ENCODE measurements around the gene MGAT2. TPM values are rescaled to one million over a fixed set of nuclear protein-coding genes. Genes with fewer than 3 reads are reported as not detected.

MGAT2 gene
- total and polyA plus RNA-seq, 4 experiments from 2014 or later: 35.7 to 58.7 (median 50.4) TPM

DNA sequence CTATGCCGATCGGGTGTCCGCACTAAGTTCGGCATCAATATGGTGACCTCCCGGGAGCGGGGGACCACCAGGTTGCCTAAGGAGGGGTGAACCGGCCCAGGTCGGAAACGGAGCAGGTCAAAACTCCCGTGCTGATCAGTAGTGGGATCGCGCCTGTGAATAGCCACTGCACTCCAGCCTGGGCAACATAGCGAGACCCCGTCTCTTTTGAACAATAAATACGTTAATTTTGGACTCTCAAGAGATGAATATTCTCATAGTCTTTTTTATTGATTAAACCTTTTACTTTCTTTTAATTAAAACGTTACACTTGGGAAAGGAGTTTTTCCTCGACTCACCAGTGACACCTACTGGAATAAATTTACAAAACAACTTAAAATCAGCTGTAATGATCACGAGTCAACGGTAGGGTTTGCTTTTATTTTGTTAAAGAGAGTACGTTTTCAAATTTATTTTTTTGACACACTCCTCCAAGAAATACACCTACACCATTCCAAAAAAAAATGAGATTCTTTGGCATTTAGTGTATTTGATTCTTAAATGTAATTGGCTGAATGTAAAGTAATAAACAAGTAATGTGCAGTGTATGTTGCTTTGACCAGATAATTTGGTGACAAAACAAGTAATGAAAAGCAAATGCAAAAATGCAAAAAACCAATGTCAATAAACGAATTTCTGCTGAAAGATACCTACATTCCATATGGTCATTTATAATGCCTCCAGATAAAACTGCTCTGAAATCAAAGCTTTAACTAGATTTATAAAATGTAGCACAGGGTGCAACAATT, 33.7 kb upstream of the MGAT2 start:
- peak; percentile 66 to 83 (median 82) for DNase-seq
- Histone ChIP-seq H3K27me3 (ENCODE audit: insufficient read depth, low read length) (no peaks in the 10 kb centered on the region), H3K9me3 (ENCODE audit: control insufficient read depth in 1 of 2, low read length in 2 of 2) (no peaks in the 10 kb centered on the region), H3K4me3 (ENCODE audit: low read length in 2 of 2) (peak overlapping the region; percentile 93 to 98), H3K27ac (ENCODE audit: low read depth, low read length) (peak overlapping the region; percentile 95), H3K4me1 (ENCODE audit: insufficient read depth, low read length) (peaks cover 30% of the 10 kb centered on the region), H3K36me3 (ENCODE audit: insufficient read depth, low read length) (peaks cover 23% of the 10 kb centered on the region)
- Mint-ChIP-seq H3K4me1 (peaks cover 22 to 53% (median 35%) of the 10 kb centered on the region in 4 donors), H3K27ac (peak overlapping the region; percentile 88 to 100 (median 99)), H3K27me3 (peaks cover 0 to 4% of the 10 kb centered on the region in 2 donors), H3K36me3 (peaks cover 24 to 48% of the 10 kb centered on the region in 2 donors), H3K9me3 (peaks cover 0 to 12% (median 0%) of the 10 kb centered on the region in 8 donors), H3K4me3 (peak overlapping the region; percentile 87 to 98 (median 95))
- ChIA-PET POLR2A (ENCODE audit: partially characterized antibody) (interaction anchor here (0.5 to 6.2 kb wide), 27 partner anchors 10 to 1235 kb away, joined by 3 to 197 read pairs (median 4); partner anchors contain the start of genes ARF6, DNAAF2, KLHDC2 and LRR1), CTCF (ENCODE audit: partially characterized antibody) (interaction anchor here (0.7 to 4.7 kb wide), 16 partner anchors 8 to 725 kb away, joined by 3 to 49 read pairs (median 4); partner anchors contain the start of genes DMAC2L, DNAAF2, KLHDC1 and KLHDC2)
- intact Hi-C loops (cut with micrococcal nuclease): loop anchor here (1.0 to 5.0 kb wide), 9 partner anchors 11 to 726 kb away; partner anchors contain the start of genes DMAC2L, L2HGDH, LRR1 and MGAT2

- peaks cover 7 to 28% (median 15%) of the 10 kb centered on the region in 4 donors for H3K4me1 Mint-ChIP-seq
- peak overlapping the region in 1 of 7 donors; percentile 1 for H3K27ac Mint-ChIP-seq
Measured at GRCh38 chr14:49589387-49589786, 31.2 kb upstream of the MGAT2 start.

DNA sequence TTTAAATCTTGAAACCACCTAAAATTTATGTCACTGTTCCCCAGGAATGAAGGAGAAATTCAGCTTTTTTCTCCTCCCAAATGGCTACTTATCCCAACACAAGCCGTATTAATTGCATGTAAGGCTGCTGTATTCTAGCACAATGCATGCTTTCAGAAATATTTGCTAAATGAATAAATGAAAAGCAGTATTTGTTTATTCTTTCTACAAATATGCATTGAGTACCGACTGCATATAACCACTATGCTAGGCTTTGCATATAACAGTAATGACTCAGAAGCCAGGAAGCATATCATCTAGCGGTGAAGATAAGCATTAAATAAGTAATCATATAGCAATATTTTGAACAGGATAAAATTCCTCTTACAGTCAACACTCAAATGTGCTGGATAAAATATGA, 27.6 kb upstream of the MGAT2 start:
- Mint-ChIP-seq H3K27ac (no peak overlapping the region), H3K36me3 (peaks cover 0 to 2% of the 10 kb centered on the region in 2 donors), H3K9me3 (no peaks in the 10 kb centered on the region), H3K27me3 (no peaks in the 10 kb centered on the region), H3K4me3 (no peak overlapping the region), H3K4me1 (peaks cover 1 to 18% (median 10%) of the 10 kb centered on the region in 4 donors)
- ChIA-PET POLR2A (ENCODE audit: partially characterized antibody) (no interaction called here), CTCF (ENCODE audit: partially characterized antibody) (no interaction called here)
- Histone ChIP-seq H3K27me3 (ENCODE audit: insufficient read depth, low read length) (no peaks in the 10 kb centered on the region), H3K27ac (ENCODE audit: low read depth, low read length) (no peak overlapping the region), H3K4me1 (ENCODE audit: insufficient read depth, low read length) (peaks cover 9% of the 10 kb centered on the region), H3K4me3 (ENCODE audit: low read length in 2 of 2) (no peak overlapping the region), H3K36me3 (ENCODE audit: insufficient read depth, low read length) (no peaks in the 10 kb centered on the region), H3K9me3 (ENCODE audit: control insufficient read depth in 1 of 2, low read length in 2 of 2) (no peaks in the 10 kb centered on the region)
- intact Hi-C loops (cut with micrococcal nuclease): no loop called here
- no peak for DNase-seq

More at GRCh38 chr14:49589387-49589786, 31.2 kb upstream of the MGAT2 start:
- Mint-ChIP-seq H3K36me3 (peaks cover 5 to 24% of the 10 kb centered on the region in 2 donors), H3K4me3 (no peak overlapping the region), H3K9me3 (peaks cover 0 to 12% (median 0%) of the 10 kb centered on the region in 8 donors), H3K27me3 (peaks cover 0 to 4% of the 10 kb centered on the region in 2 donors)
- no peak overlapping the region for H3K4me3 ChIP-seq (ENCODE audit: low read length in 2 of 2)
- intact Hi-C loops (cut with micrococcal nuclease): loop anchor here (5.0 kb wide), 1 partner anchor 643 kb away; the partner anchor contains the start of gene SOS2
- DNase-seq: no peak
- H3K27ac ChIP-seq (ENCODE audit: low read depth, low read length): no peak overlapping the region
- ChIA-PET CTCF (ENCODE audit: partially characterized antibody) (interaction anchor here (1.1 kb wide), 1 partner anchor 260 kb away, joined by 3 read pairs; no protein-coding TSS in a partner anchor), POLR2A (ENCODE audit: partially characterized antibody) (interaction anchor here (1.0 kb wide), 1 partner anchor 45 kb away, joined by 3 read pairs; no protein-coding TSS in a partner anchor)
- H3K27me3 ChIP-seq (ENCODE audit: insufficient read depth, low read length): no peaks in the 10 kb centered on the region
- no peaks in the 10 kb centered on the region for H3K36me3 ChIP-seq (ENCODE audit: insufficient read depth, low read length)
- peaks cover 5% of the 10 kb centered on the region for H3K4me1 ChIP-seq (ENCODE audit: insufficient read depth, low read length)
- H3K9me3 ChIP-seq (ENCODE audit: control insufficient read depth in 1 of 2, low read length in 2 of 2): no peaks in the 10 kb centered on the region

DNA sequence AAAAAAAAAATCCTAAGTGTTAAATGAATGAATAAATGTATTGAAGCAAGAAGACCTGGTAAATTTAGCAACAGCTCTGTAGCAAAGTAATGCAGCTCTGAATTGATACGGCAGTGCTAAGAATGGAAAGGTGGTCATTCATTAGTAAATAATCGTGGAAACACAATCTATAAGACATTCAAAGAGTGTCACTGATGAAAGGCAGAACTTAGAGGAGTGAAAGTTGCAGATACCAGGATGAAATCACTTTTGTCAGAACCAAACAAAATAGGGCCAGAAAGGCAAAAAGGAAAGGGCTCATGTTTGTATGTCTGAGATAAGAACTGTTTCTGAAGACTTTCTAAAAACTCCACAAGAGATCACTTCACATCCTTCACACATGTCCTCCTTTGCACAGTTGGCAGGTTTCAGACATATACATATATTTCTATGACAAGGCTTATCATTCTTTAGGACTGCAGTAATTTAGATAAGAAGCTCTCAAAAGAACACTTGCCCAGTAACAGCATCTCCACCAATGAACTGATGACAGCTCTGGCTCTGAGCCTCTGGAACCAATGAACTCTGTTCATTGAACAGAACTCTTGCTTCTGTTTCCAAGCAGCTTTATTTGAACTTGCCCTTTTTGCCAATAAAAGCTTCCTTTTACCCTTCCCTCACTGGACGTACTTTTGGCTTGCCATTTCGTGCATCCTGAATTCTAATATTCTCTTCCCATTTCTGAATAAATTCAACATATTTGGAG, 26.1 kb upstream of the MGAT2 start:
- Histone ChIP-seq H3K36me3 (ENCODE audit: insufficient read depth, low read length) (no peaks in the 10 kb centered on the region), H3K9me3 (ENCODE audit: control insufficient read depth in 1 of 2, low read length in 2 of 2) (no peaks in the 10 kb centered on the region), H3K4me1 (ENCODE audit: insufficient read depth, low read length) (peaks cover 9% of the 10 kb centered on the region), H3K27me3 (ENCODE audit: insufficient read depth, low read length) (no peaks in the 10 kb centered on the region), H3K4me3 (ENCODE audit: low read length in 2 of 2) (no peak overlapping the region), H3K27ac (ENCODE audit: low read depth, low read length) (no peak overlapping the region)
- intact Hi-C loops (cut with micrococcal nuclease): no loop called here
- no peaks in the 10 kb centered on the region for H3K9me3 Mint-ChIP-seq
- H3K36me3 Mint-ChIP-seq: peaks cover 0 to 13% of the 10 kb centered on the region in 2 donors
- peak overlapping the region in 1 of 7 donors; percentile 12 for H3K27ac Mint-ChIP-seq
- H3K4me1 Mint-ChIP-seq: peaks cover 1 to 26% (median 15%) of the 10 kb centered on the region in 4 donors
- H3K27me3 Mint-ChIP-seq: no peaks in the 10 kb centered on the region
- CTCF ChIA-PET (ENCODE audit: partially characterized antibody): interaction anchor here (1.8 to 2.1 kb wide), 3 partner anchors 8 to 40 kb away, joined by 4 to 17 read pairs (median 9); partner anchors contain the start of genes MGAT2, RPL36AL and RPS29
- POLR2A ChIA-PET (ENCODE audit: partially characterized antibody): interaction anchor here (1.0 to 5.7 kb wide), 2 partner anchors 8 to 26 kb away, joined by 3 to 144 read pairs; partner anchors contain the start of genes RPL36AL and RPS29
- no peak for DNase-seq
- H3K4me3 Mint-ChIP-seq: no peak overlapping the region

- Histone ChIP-seq H3K9me3 (ENCODE audit: control insufficient read depth in 1 of 2, low read length in 2 of 2) (no peaks in the 10 kb centered on the region), H3K36me3 (ENCODE audit: insufficient read depth, low read length) (no peaks in the 10 kb centered on the region), H3K27ac (ENCODE audit: low read depth, low read length) (peak overlapping the region; percentile 90), H3K4me1 (ENCODE audit: insufficient read depth, low read length) (peaks cover 9% of the 10 kb centered on the region), H3K27me3 (ENCODE audit: insufficient read depth, low read length) (no peaks in the 10 kb centered on the region), H3K4me3 (ENCODE audit: low read length in 2 of 2) (peak overlapping the region; percentile 70 to 97)
- Mint-ChIP-seq H3K4me3 (peak overlapping the region; percentile 92 to 100 (median 98)), H3K27me3 (no peaks in the 10 kb centered on the region), H3K9me3 (no peaks in the 10 kb centered on the region), H3K4me1 (peaks cover 9 to 38% (median 25%) of the 10 kb centered on the region in 4 donors), H3K36me3 (peaks cover 0 to 19% of the 10 kb centered on the region in 2 donors), H3K27ac (peak overlapping the region; percentile 93 to 99 (median 98))
- ChIA-PET POLR2A (ENCODE audit: partially characterized antibody) (interaction anchor here (1.0 to 5.7 kb wide), 15 partner anchors 11 to 766 kb away, joined by 3 to 144 read pairs (median 9); partner anchors contain the start of genes DNAAF2, KLHDC2, MGAT2 and NEMF), CTCF (ENCODE audit: partially characterized antibody) (interaction anchor here (1.3 to 2.8 kb wide), 5 partner anchors 10 to 136 kb away, joined by 3 to 20 read pairs (median 14); partner anchors contain the start of genes MGAT2, RPL36AL and RPS29)
- no peak for DNase-seq
- intact Hi-C loops (cut with micrococcal nuclease): loop anchor here (1.0 kb wide), 4 partner anchors 12 to 170 kb away; partner anchors contain the start of genes KLHDC2, MGAT2, RPL36AL and RPS29
Measured at GRCh38 chr14:49598189-49598484, 22.5 kb upstream of the MGAT2 start.

DNA sequence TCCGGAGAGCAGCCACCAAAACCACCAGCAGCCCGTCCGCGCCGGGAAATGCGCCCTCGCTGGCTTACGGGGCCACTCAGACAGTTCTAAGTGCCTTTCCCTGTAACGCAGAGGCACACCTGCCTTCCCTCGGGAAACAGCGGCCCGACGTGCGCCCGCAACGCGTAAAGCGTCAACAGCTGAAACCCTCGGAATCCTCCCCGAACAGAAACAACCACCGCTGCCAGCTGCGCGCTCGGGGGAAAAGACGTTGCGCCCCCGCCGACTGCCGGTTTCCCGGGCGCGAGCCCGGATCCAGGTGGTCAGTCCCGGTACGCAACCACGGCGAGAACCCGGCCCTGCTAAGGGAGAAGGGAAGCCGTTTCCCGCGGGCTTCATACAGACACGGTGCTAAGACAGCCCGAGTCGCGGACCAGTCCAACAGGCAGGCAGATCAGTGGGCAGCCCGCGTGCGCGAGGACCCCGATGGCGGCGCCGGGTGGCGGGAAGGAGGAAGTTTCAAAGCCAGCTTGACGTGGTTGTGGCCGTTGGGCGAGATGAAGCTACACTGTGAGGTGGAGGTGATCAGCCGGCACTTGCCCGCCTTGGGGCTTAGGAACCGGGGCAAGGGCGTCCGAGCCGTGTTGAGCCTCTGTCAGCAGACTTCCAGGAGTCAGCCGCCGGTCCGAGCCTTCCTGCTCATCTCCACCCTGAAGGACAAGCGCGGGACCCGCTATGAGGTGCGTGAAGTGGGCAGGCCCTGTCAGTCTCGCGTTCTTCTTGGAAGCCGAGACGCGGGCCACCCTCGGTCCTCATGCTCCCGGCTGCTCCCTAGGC, 21.9 kb upstream of the MGAT2 start, which contains the start of gene LRR1:
Gene LRR1, plus strand, starts transcription at position 456 of the 816 bp plus-strand sequence. Its CDS starts 81 bp downstream, at position 537.
- POLR2A ChIA-PET (ENCODE audit: partially characterized antibody): interaction anchor here (1.0 to 5.7 kb wide), 18 partner anchors 11 to 765 kb away, joined by 3 to 144 read pairs (median 8); partner anchors contain the start of genes DMAC2L, DNAAF2, KLHDC2 and L2HGDH
- no peaks in the 10 kb centered on the region for H3K9me3 Mint-ChIP-seq

More for the DNA sequence above, 21.9 kb upstream of the MGAT2 start, which contains the start of gene LRR1:
- Mint-ChIP-seq H3K4me3 (peak within 1 kb of the TSS; percentile 92 to 100 (median 98)), H3K4me1 (peaks cover 9 to 38% (median 25%) of the 10 kb centered on the region in 4 donors), H3K36me3 (peaks cover 0 to 20% of the 10 kb centered on the region in 2 donors), H3K27ac (peak within 1 kb of the TSS; percentile 93 to 99 (median 98)), H3K27me3 (no peaks in the 10 kb centered on the region)
- H3K9me3 ChIP-seq (ENCODE audit: control insufficient read depth in 1 of 2, low read length in 2 of 2): no peaks in the 10 kb centered on the region
- H3K27ac ChIP-seq (ENCODE audit: low read depth, low read length): peak within 1 kb of the TSS; percentile 90
- DNase-seq: peak; percentile 84 to 93 (median 87)
- no peaks in the 10 kb centered on the region for H3K27me3 ChIP-seq (ENCODE audit: insufficient read depth, low read length)
- peak within 1 kb of the TSS; percentile 70 to 97 for H3K4me3 ChIP-seq (ENCODE audit: low read length in 2 of 2)
- CTCF ChIA-PET (ENCODE audit: partially characterized antibody): interaction anchor here (0.6 to 2.8 kb wide), 8 partner anchors 9 to 142 kb away, joined by 3 to 20 read pairs (median 6); partner anchors contain the start of genes MGAT2, RPL36AL and RPS29
- intact Hi-C loops (cut with micrococcal nuclease): loop anchor here (1.0 kb wide), 4 partner anchors 12 to 170 kb away; partner anchors contain the start of genes KLHDC2, MGAT2, RPL36AL and RPS29
- no peaks in the 10 kb centered on the region for H3K36me3 ChIP-seq (ENCODE audit: insufficient read depth, low read length)
- peaks cover 9% of the 10 kb centered on the region for H3K4me1 ChIP-seq (ENCODE audit: insufficient read depth, low read length)
